Epithelial cell of esophagus (primary cell): ENCODE results near the gene RAD51B.

Experiments
- DNase-seq: peaks from one replicate; pipeline ENCODE4 v3.0.0; 2010; ENCODE audit warnings: low read depth
- H3K4me3 ChIP-seq: 2 replicates; pipeline ENCODE4 v1.5.1; 2011; ENCODE audit warnings: mild to moderate bottlenecking, low read length, control low read depth
- CTCF ChIP-seq: IDR thresholded peaks from 2 replicates; pipeline ENCODE4 v1.5.1; 2011; ENCODE audit warnings: low read depth, mild to moderate bottlenecking, low read length, control low read depth, inconsistent platforms; ENCODE audit not compliant: insufficient read depth; ENCODE audit errors: missing control alignments

Gene RAD51B

GRCh38 chr14:68211421-68211820, 391.8 kb downstream of the RAD51B start:
- no peak overlapping the region for H3K4me3 ChIP-seq
- TF ChIP-seq CTCF: no peak
- no peak for DNase-seq

- no peak for DNase-seq
- no peak overlapping the region for H3K4me3 ChIP-seq
- TF ChIP-seq CTCF: no peak
These were observed 392.3 kb downstream of the RAD51B start for GRCh38 chr14:68211886-68212285.

- DNase-seq: no peak
- H3K4me3 ChIP-seq: no peak overlapping the region
- no peak for TF ChIP-seq CTCF
These were observed 392.8 kb downstream of the RAD51B start for GRCh38 chr14:68212361-68212760.

GRCh38 chr14:68214431-68214830, 394.9 kb downstream of the RAD51B start:
- no peak overlapping the region for H3K4me3 ChIP-seq
- no peak for TF ChIP-seq CTCF
- no peak for DNase-seq

- no peak overlapping the region for H3K4me3 ChIP-seq
- no peak for TF ChIP-seq CTCF
- no peak for DNase-seq
These were observed 396.1 kb downstream of the RAD51B start for GRCh38 chr14:68215629-68216028.

- no peak for DNase-seq
- H3K4me3 ChIP-seq: no peak overlapping the region
- TF ChIP-seq CTCF: no peak
These were observed 396.5 kb downstream of the RAD51B start for GRCh38 chr14:68216079-68216478.

GRCh38 chr14:68216957-68217356, 397.4 kb downstream of the RAD51B start:
- H3K4me3 ChIP-seq: no peak overlapping the region
- TF ChIP-seq CTCF: no peak
- no peak for DNase-seq
